HG02970 (cell line): Measurements from ENCODE around the gene LEKR1.
"Not testable (repeated sequence)": the region's sequence is repeated elsewhere in the genome, so short reads cannot be mapped to it uniquely, and the experiment has no call there.

Experiments
- ATAC-seq: cut with Tn5 transposase; IDR thresholded peaks from one replicate; pipeline ENCODE4 v1.9.1; 2021; ENCODE audit warnings: mild to moderate bottlenecking, moderate library complexity, moderate number of reproducible peaks; ENCODE audit not compliant: unreplicated experiment, low FRiP score

Gene LEKR1

DNA sequence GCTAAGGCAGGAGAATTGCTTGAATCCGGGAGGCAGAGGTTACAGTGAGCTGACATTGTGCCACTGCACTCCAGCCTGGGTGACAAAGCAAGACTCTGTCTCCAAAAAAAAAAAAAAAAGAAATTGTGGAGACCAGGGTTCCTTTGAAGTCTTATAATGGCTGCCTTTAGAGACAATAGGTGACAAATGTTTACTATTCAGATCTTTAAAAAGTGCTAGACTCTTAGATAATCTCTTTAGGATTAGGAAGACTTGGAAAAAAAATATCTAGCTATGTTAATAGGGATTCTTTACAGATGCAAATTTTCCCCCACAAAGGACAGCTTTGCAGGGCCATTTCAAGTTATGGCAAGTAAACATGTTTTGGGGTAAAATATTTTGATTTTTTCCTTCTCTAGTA, 71.7 kb downstream of the LEKR1 start:
- ATAC-seq: not testable (repeated sequence)

DNA sequence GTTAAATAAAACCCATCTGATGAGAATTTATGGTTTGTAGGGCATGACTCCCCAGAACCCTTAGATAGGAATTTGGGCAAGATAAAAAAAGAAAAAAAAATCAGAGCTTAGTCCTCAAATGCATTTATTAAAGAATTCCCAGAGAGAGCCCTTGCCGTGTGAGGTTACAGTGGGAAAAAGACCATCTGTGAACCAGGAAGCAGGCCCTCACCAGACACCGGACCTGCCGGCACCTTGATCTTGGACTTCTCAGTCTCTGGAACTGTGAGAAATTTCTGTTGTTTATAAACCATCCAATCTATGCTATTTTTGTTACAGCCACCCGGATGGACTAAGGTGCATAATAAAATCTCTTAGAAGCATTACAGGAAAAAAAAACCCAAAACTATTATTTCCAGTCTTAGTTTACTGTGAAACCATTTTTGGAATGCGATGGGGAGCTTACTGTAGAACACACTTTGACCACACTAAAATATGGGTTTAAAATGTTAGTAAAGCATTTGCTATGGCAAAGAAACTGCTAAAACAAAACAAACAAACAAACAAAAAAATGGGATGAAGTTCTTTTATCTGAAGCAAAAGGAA, 72.2 kb downstream of the LEKR1 start:
- no peak for ATAC-seq

DNA sequence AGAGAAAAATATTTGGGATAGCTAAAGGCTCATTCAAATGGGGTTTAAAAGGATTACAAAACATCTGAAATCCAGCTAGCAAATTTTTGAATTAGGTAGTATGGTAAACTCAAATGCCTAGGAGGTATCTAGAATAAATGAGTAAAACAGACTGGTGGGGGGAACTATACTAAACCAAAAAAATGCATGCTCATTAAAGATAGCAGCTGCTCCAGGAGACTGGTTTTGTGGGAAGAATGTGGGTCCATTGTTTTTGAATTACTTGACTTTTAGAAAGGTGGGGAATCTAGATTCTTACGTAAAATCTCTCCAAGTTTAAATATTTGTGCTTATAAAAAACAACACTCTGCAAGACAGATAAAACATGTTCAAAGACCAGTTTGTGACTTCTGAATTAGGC, 73.8 kb downstream of the LEKR1 start:
- no peak for ATAC-seq

DNA sequence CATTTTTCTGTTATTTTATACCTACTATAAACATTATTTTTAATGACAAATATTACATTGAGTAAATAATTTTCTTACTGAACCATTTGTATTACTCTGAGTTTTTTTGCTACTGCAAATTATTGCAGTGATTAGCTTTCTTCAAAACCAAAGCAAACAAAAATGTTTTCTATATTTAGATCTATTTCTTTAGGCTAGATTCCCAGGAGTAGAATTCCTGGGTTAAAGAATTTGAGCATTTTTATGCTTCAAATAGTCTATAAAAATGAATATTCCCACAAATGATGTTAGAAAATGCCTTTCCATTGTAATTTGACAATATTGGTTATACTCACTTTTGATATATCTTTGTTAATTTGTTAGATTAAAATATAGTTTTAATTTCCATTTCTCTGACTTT, 76.8 kb downstream of the LEKR1 start:
- no peak for ATAC-seq

DNA sequence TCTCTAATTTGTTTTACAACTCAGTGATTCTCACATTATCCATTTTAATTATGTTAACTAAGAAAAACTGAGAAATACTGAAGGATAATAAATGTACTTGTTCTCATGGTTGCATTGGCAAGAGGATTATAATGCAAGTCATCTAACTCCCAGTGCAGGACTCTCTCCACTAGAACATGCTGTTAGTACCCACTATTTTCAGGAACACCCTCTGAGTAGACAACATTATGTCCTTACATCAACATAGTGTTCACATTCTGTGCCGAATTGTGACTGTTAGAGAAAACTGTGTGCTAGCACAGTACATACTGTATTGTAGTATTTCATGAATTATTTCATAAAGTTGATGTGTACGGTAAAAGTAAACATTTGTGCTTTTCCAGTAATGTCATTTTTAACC, 80.1 kb downstream of the LEKR1 start:
- ATAC-seq: no peak

DNA sequence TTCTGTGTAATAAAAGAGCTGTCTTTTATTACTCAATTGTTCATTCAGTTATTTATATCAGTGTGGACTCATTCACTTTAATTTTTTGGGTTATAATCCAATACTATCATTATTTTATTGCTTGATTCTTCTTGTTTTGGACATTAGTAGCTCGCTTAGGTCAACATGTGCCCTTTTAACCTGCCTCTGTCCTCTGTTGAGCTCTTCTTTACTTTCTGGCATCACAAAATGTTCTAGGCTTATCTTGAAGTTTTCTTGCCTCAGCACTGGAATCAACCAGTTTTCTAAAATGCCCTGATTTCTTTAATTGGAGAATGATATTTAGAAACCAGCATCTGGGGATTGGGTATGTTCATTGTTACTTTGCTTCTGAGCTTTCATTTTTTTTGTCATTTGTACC, 82.2 kb downstream of the LEKR1 start:
- no peak for ATAC-seq

DNA sequence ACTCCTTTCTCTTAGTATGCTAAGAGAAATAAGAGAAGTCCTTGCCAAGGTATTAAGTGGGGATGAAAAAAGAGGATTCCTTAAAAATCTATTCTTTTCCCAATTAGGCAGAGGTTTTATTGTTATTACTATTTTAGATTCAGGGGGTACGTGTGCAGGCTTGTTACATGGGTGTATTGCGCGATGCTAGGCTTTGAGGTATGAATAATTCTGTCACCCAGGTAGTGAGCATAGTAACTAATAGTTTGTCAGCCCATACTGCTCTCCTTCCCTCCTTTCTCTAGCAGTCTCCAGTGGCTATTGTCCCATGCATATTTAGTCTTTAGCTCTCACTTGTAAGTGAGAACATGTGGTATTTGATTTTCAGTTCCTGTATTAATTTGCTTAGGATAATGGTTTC, 83.9 kb downstream of the LEKR1 start:
- ATAC-seq: no peak

DNA sequence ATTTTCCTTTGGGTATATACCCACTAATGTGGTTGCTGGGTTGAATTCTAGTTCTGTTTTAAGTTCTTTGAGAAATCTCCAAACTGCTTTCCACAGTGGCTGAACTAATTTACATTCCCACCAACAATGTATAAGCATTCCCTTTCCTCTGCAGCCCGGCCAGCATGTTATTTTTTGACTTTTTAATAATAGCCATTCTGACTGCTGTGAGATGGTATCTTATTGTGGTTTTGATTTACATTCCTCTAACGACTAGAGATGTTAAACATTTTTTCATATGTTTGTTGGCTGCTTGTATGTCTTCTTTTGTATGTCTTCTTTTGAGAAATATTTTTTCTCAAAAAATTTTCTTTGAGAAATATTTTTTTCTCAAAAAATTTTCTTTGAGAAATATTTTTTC, 84.7 kb downstream of the LEKR1 start:
- ATAC-seq: not testable (repeated sequence)

DNA sequence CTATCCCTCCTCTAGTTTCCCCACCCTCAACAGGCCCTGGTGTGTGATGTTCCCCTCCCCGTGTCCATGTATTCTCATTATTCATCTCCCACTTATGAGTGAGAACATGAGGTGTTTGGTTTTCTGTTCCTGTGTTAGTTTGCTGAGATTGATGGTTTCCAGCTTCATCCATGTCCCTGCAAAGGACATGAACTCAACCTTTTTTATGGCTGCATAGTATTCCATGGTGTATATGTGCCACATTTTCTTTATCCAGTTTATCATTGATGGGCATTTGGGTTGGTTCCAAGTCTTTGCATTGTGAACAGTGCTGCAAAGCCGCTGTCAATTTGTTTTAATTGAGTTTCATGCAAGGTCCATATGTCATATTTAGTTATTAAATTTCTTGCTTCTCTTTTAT, 88.1 kb downstream of the LEKR1 start:
- ATAC-seq: not testable (repeated sequence)

DNA sequence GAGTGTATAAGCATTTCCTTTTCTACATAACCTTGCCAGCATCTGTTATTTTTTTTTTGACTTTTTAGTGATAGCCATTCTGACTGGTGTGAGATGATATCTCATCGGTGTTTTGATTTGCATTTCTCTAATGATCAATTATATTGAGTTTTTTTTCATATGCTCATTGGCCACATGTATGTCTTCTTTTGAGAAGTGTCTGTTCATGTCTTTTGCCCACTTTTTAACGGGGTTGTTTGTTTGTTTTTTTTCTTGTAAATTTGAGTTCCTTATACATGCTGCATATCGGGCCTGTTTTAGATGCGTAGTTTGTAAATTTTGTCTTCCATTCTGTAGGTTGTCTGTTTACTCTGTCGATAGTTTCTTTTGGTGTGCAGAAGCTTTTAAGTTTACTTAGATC, 89.2 kb downstream of the LEKR1 start:
- no peak for ATAC-seq

DNA sequence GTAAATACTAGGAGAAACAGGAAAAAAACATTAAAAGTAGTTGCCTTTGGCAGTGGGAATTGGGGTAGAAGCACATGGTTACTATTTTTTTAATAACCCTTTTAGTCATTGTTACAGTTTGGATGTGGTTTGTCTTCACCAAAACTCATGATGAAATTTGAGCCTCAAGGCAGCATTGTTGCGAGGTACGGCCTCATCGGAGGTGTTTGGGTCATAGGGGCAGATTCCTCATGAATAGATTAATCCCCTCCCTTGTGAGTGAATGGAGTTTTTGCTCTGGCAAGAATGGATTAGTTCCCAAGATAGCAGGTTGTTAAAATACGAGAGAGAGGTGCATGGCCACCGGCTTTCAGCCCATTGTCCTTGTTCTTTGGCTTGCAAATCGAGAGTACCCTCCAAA, 92.6 kb downstream of the LEKR1 start:
- ATAC-seq: no peak

DNA sequence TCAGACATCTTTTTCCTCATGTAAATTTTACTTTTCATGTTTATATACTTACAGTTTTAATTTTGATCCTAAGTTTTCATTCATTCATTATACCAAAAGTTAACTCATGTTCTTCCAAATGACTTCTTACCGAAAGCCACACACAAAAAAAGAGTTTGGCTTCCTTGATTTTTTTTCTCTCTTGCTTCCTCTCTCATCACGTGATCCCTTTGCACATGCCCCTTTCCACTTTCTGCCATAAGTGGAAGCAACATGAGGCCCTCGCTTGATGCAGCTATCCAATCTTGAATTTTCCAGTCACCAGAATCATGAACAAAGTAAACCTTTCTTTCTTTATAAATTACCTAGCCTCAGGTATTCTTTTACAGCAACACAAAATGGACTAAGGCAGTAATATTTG, 93.7 kb downstream of the LEKR1 start:
- no peak for ATAC-seq

DNA sequence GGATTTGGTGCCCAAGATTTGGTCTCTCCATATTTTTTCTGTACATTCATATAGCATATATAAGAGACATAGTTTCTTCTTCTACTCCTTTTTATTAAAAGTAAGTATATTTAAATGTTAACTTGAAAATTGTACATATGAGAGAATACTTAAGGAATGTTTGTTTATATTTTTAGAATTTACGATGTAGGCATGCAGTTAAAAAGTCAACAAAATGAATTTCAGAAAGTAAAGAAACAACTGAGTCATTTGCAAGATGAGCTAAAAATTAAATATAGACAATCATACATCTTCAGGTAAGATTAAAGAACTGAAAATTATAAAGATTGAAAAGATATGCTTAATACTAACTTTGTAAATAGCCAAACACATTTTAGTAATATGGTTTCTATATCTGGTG, 94.2 kb downstream of the LEKR1 start:
- ATAC-seq: no peak

DNA sequence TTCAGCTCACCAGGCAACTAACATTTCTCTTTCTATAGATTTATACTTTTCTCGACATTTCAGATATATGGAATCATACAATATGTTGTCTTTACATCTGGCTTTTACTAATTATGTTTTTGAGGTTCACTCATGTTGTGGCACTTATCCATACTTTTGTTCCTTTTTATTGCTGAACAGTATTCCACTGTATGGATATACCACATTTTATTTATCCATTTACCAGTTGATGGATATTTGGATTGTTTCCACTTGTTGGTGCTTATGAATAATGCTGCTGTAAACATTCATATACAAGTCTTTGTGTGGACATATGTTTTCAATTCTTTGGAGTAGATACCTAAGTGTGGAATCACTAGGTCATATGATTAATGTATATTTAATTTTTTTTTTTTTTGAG, 97.2 kb downstream of the LEKR1 start:
- ATAC-seq: no peak

DNA sequence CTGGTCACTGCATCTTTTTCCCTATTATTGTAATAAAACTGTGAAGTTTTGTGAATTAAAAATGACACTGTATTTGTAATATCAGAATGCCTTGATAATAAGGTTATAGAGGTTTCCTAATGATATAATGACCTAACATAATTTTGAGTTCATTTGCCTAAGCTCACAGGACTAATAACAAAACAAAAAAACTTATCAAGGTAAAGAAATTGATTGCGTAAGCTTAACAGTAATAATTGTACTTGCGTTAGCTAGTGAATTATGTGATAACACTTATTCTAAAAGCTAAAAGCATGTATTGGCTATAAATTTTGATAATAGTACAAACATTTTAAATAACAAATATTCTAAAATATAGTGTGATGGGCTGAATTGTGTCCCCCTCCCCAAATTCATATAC, 112.6 kb downstream of the LEKR1 start:
- no peak for ATAC-seq

DNA sequence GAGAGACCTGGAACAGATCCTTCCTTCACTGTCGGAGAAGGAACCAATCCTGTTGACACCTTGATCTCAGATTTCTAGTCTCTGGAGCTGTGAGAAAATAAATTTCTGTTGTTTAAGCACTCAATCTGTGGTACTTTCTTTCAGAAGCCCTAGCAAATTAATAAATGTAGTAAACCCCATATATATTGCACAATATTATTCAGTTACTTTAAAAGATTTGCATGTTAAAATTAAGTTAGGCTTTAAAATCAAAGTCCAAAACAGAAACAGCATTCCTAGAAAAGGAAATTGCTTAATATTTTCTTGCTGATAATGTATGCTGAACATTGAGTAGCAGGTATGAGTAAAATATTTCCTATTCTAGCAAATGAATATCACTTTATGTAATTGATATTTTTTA, 113.2 kb downstream of the LEKR1 start:
- ATAC-seq: no peak

DNA sequence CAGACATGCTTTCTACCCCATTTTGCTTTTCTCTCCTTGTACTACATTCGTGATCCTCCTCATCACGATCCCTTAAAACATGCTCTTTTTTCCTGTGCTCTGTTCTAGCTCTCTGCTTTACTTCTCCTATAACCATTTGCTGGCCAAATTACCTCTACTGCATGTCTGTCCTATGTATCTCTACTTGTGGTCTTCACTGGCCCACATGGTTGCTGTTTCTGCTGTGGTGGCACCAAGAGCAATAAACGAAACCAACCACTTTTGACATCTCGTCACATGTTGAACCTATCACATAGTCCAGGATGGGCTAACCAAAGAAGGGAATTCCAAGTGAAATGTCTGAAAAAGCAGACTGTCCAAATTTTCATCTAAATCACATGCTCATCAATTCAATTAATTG, 115.2 kb downstream of the LEKR1 start:
- no peak for ATAC-seq

DNA sequence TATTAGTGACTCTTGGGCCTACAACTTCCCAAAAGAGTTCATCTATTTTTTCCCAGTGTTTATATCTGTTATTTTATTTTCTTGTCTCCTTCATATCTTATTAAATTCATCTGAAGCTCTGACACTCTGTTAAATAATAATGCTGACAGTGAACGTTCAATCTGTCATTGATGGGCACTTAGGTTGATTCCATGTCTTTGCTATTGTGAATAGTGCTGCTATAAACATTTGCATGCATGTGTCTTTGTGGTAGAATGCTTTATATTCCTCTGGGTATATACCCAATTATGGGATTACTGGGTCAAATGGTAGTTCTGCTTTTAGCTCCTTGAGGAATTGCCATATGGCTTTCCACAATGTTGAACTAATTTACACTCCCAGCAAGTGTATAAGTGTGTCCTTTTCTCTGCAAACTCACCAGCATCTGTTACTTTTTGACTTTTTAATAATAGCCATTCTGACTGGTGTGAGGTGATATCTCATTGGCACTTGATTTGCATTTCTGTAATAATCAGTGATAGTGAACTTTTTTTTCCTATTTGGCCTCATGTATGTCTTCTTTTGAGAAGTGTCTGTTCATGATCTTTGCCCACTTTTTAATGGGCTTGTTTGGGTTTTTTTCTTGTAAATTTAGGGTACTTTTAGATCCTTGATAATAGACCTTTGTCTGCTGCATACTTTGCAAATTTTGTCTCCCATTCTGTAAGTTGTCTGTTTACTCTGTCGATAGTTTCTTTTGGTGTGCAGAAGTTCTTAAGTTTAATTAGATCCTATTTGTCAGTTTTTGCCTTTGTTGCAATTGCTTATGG, 122.5 kb downstream of the LEKR1 start:
- ATAC-seq: no peak

DNA sequence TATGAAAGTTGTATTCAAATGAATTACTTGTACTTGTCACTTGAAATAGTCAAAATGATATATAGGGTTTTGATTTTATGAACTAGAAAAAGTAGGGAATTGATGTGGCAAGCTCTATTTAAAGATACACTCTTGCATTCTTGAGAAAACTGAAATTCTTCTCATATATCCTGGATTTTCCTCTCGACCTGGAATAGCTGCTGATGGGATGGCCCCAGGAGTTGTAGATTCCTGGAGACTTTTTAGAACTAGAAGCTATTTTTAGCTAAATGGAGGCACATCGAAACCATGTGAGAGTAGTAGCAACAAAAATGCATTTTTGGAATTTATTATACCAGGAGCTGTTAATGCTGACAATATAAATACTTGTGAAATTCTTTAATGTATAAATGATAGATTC, 125.9 kb downstream of the LEKR1 start:
- ATAC-seq: no peak

DNA sequence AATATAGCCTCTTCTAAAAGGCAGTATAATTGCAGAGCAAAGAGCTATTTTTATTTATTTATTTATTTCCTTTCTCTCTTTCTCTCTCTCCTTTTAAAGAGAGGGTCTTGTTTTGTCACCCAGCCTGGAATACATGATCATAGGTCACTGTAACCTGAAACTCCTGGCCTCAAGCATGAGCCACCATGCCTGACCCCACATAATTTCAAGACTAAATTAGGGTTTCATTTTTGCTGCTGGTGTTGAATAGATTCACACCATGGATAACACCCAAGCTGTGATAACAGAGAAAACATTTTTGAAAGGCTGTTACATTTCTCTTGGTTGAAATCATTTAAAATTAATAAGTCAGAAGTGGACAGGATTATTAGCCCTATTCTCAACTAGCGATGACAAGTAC, 131.6 kb downstream of the LEKR1 start:
- ATAC-seq: no peak

DNA sequence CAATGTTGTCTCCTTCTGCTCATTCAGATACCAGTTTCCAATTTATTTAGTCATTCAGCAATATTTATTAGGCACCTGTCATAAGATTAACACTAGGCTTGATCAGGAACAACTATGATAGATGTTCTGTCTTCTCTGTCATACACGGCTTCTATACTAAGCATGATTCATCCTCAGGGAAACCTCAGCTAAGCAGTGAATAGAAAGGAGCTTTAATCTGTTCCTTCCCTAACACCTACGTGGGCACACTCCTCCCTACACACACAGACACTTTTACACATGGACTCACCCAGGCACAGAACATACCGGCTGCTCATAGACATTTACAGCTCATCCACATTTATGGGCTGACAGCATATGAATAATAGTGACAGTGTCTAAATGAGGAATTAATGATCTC, 136.9 kb downstream of the LEKR1 start:
- no peak for ATAC-seq

DNA sequence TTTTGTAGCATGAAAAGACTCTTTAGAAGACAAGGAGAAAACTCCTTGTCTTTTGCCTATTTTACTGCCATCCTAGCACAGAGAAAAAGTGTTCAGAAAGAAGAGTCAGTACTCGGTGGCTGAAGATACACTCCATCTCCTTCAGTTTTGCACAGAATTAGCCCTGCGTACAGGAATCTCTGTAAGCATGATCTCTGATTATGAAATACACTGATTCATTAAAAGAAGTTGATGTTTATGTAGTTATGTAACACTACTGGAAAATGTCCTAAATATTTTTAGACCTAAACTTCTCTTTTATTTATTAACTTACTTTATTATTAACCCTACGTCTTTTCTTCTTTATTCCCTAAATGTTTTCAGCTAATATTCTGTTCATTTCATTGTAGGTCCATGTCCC, 138.4 kb downstream of the LEKR1 start:
- ATAC-seq: no peak
